ENCODE measurements around the gene GTF3A. TPM values are rescaled to one million over a fixed set of nuclear protein-coding genes. Genes with fewer than 3 reads are reported as not detected.

GTF3A gene
- total RNA-seq, 2 experiments from 2014 or later: 242 to 251 TPM

DNA sequence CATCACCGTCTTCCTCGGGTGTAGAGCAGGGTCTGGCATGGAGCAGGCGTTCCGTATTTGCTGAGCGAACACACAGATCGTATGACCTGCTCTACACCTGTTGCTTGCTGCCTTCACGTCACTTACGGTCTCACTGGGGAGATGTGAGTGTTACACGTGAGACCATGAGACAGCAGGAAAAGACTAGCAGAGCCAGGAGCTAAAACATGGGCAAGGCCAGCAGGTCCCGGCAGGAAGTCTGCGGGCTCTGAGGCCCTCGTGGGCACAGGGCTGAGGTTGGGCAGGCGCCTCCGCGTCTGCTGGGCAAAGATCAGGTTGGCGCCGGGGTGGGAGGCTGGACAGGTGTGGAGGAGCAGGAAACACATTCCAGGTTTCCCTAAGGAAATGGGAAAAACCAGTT is 19.7 kb upstream of the GTF3A start:
- ChIA-PET POLR2A (no interaction called here), CTCF (ENCODE audit: unreplicated experiment) (interaction anchor here (1.0 kb wide), 1 partner anchor 370 kb away, joined by 4 read pairs; no protein-coding TSS in a partner anchor)
- no peaks in the 10 kb centered on the region for H3K79me2 ChIP-seq (ENCODE audit: insufficient read depth, low read depth, low read length)
- H3K9me2 ChIP-seq (ENCODE audit: insufficient read depth, low read length): no peaks in the 10 kb centered on the region
- no peak overlapping the region for H3K27ac ChIP-seq (ENCODE audit: low read depth, low read length, poor library complexity, severe bottlenecking)
- H2AFZ ChIP-seq (ENCODE audit: low read length): no peak overlapping the region
- H3K4me1 ChIP-seq (ENCODE audit: insufficient read depth, low read length, poor library complexity, severe bottlenecking): no peaks in the 10 kb centered on the region
- H3K4me3 ChIP-seq (ENCODE audit: low read depth, low read length, poor library complexity, severe bottlenecking): no peak overlapping the region
- intact Hi-C loops (cut with micrococcal nuclease; ENCODE audit: unreplicated experiment): no loop called here
- no peak overlapping the region for H3K4me2 ChIP-seq (ENCODE audit: low read length)
- no peaks in the 10 kb centered on the region for H4K20me1 ChIP-seq (ENCODE audit: insufficient read depth, low read length)
- H3K9me3 ChIP-seq (ENCODE audit: low read length): no peaks in the 10 kb centered on the region
- no peaks in the 10 kb centered on the region for H3K36me3 ChIP-seq (ENCODE audit: insufficient read depth, low read length)
- BruUV-seq (replicated peaks): no TSS peak
- TF ChIP-seq, protein P1, sequence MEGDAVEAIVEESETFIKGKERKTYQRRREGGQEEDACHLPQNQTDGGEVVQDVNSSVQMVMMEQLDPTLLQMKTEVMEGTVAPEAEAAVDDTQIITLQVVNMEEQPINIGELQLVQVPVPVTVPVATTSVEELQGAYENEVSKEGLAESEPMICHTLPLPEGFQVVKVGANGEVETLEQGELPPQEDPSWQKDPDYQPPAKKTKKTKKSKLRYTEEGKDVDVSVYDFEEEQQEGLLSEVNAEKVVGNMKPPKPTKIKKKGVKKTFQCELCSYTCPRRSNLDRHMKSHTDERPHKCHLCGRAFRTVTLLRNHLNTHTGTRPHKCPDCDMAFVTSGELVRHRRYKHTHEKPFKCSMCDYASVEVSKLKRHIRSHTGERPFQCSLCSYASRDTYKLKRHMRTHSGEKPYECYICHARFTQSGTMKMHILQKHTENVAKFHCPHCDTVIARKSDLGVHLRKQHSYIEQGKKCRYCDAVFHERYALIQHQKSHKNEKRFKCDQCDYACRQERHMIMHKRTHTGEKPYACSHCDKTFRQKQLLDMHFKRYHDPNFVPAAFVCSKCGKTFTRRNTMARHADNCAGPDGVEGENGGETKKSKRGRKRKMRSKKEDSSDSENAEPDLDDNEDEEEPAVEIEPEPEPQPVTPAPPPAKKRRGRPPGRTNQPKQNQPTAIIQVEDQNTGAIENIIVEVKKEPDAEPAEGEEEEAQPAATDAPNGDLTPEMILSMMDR (conservative IDR thresholded peaks at IDR 0.05; ENCODE audit: low read length): no peak
- no peak for TF ChIP-seq EZH2phosphoT487 (IDR thresholded peaks at IDR 0.05; ENCODE audit: borderline replicate concordance, low read depth, low read length)
- DNase-seq (ENCODE audit: low spot score): no peak

DNA sequence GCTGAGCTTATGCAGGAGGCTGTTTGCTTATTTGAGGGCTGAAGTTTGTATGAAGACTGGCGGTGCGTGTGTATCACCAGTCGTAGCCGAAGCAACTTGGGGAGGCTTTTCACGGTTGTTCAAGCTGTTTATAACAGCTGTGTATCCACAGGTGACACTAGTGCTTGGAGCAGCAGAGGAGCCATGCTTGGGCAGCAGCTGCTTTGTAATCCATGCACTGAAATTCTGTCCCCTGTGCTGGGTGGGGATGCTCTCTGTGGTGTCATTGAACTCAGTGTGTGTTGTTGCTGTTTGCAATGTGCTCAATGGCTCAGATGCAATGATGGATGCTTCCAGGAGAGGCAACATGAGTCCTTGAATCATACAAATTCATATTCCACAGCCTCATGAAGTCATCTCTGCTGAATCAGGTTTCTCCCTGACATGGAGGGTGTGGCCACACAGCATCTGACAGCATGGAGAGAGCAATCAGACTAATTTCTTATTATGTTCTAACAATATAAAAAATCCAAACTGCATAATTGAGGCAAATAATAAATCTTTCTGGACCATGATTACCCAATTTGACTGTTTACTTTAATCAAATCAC is 18.8 kb upstream of the GTF3A start:
- Histone ChIP-seq H4K20me1 (ENCODE audit: insufficient read depth, low read length) (no peaks in the 10 kb centered on the region), H3K4me2 (ENCODE audit: low read length) (no peak overlapping the region), H3K4me3 (ENCODE audit: low read depth, low read length, poor library complexity, severe bottlenecking) (no peak overlapping the region), H3K79me2 (ENCODE audit: insufficient read depth, low read depth, low read length) (no peaks in the 10 kb centered on the region), H3K27ac (ENCODE audit: low read depth, low read length, poor library complexity, severe bottlenecking) (no peak overlapping the region), H3K9me3 (ENCODE audit: low read length) (no peaks in the 10 kb centered on the region), H3K9me2 (ENCODE audit: insufficient read depth, low read length) (no peaks in the 10 kb centered on the region), H2AFZ (ENCODE audit: low read length) (no peak overlapping the region), H3K4me1 (ENCODE audit: insufficient read depth, low read length, poor library complexity, severe bottlenecking) (no peaks in the 10 kb centered on the region), H3K36me3 (ENCODE audit: insufficient read depth, low read length) (no peaks in the 10 kb centered on the region)
- ChIA-PET CTCF (ENCODE audit: unreplicated experiment) (interaction anchor here (1.0 kb wide), 1 partner anchor 369 kb away, joined by 4 read pairs; no protein-coding TSS in a partner anchor), POLR2A (no interaction called here)
- DNase-seq (ENCODE audit: low spot score): no peak
- no TSS peak for BruUV-seq (replicated peaks)
- no peak for TF ChIP-seq EZH2phosphoT487 (IDR thresholded peaks at IDR 0.05; ENCODE audit: borderline replicate concordance, low read depth, low read length)
- TF ChIP-seq, protein P1 (conservative IDR thresholded peaks at IDR 0.05; ENCODE audit: low read length): no peak
- intact Hi-C loops (cut with micrococcal nuclease; ENCODE audit: unreplicated experiment): loop anchor here (1.0 kb wide), 1 partner anchor 421 kb away; no protein-coding TSS in a partner anchor
